Measurements from ENCODE around the gene SEMA4A. TPM values are rescaled to one million over a fixed set of nuclear protein-coding genes. Genes with fewer than 3 reads are reported as not detected.

Gene SEMA4A
- total and polyA plus RNA-seq, 9 of the 15 experiments (the other 6 are each of a cell fraction or from before 2014, with no cell fraction given) = 0.04 to 1.7 (median 0.45) TPM

DNA sequence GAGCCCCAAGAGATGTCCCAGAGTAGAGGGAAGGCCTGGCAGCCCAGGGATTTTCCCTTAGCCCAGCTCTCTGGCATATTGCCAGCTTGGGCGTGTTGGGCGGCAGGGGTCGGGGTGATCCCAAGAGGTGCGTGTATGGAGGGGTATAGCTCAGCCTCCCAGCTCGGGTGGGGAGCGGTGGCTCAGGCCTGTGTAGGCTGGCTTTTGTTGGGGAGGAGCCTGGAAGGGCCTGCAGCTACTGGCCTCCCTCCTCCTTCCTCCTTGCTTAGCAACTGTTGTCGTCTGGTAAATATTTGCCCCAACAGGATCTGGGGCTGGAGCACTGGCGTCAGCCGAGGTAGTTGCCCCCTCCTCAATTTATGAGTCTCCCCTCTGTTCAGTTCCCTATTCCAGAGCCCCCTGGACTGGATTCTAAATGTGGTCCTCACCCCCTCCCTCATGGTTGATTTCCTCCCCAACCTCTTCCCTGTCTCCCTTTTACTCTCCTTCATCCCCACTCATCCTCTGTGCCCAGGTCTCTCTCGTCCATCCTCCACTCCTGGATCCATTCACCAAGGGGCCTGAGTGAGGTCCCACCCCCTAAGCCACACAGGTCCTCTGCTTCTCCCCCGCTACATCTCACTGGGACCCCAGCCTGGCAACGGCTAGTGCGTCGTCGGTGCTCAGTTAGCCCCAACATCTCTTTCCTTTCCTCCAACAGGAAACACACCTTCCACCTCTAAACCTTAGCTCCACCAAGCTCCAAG, 49.1 kb upstream of the SEMA4A start:
- H3K27ac ChIP-seq (ENCODE audit: extremely low read depth, low read depth, low read length) = peak overlapping the region; percentile 97; the same call in 1 of the 3 replicates
- H3K4me2 ChIP-seq (ENCODE audit: insufficient read depth, low read length) = peak overlapping the region; percentile 94; the same call in 1 of the 2 replicates
- H3K4me3 ChIP-seq = no peak overlapping the region
- peak in 1 of 4 experiments; percentile 41 for DNase-seq (ENCODE audit: extremely low read depth in 1 of 4, low spot score in 3 of 4)
- H3K27me3 ChIP-seq (ENCODE audit: control insufficient read depth in 2 of 2, insufficient read depth in 2 of 2, low read length in 2 of 2) = no peaks in the 10 kb centered on the region
- peak; percentile 49 for FAIRE-seq
- no peaks in the 10 kb centered on the region for H3K9me3 ChIP-seq (replicated peaks; ENCODE audit: control insufficient read depth, insufficient read depth, low read depth, low read length)
- peaks cover 33 to 55% of the 10 kb centered on the region in 2 experiments for H3K4me1 ChIP-seq (replicated peaks in 1 of 2; ENCODE audit: control insufficient read depth in 2 of 2, insufficient read depth in 2 of 2, low read length in 2 of 2)
- 63% methylated on average over 13 of the region's 15 CpGs for WGBS (ENCODE audit: insufficient coverage, low coverage, missing lambda C conversion rate)
- H3K9ac ChIP-seq (ENCODE audit: insufficient read depth in 1 of 2, low read depth in 2 of 2, low read length in 2 of 2) = peak overlapping the region; percentile 90 to 92; a peak in 3 of 4 replicates
- H2AFZ ChIP-seq (ENCODE audit: low read depth, low read length) = peak overlapping the region; percentile 2
- H3K9me1 ChIP-seq (ENCODE audit: control insufficient read depth, insufficient read depth, low read length) = peaks cover 7% of the 10 kb centered on the region
- H3K36me3 ChIP-seq (ENCODE audit: control insufficient read depth, insufficient read depth, low read length) = no peaks in the 10 kb centered on the region
- no peaks in the 10 kb centered on the region for H4K20me1 ChIP-seq (replicated peaks; ENCODE audit: control insufficient read depth, insufficient read depth, low read length)
- intact Hi-C loops (cut with micrococcal nuclease) = no loop called here
- in situ Hi-C loops (cut with MboI) = no loop called here
- ChIA-PET POLR2A (interaction anchor here (0.6 to 12.5 kb wide), 5 partner anchors 13 to 142 kb away, joined by 3 to 164 read pairs (median 4); partner anchors contain the start of genes LMNA and PMF1), CTCF (ENCODE audit: low intra/inter-chr PET ratio) (interaction anchor here (0.6 kb wide), 1 partner anchor 121 kb away, joined by 3 read pairs; no protein-coding TSS in a partner anchor)
- H3K79me2 ChIP-seq (ENCODE audit: control insufficient read depth, insufficient read depth, low read length) = peaks cover 4% of the 10 kb centered on the region; the same call in 1 of the 3 replicates
- ATAC-seq = no peak
- no TSS peak for BruUV-seq (replicated peaks)
- TF ChIP-seq ATF7 (IDR thresholded peaks at IDR 0.05) (no peak), MED1 (CRISPR knock-in tag; IDR thresholded peaks at IDR 0.05; ENCODE audit: borderline replicate concordance) (no peak), HDAC1 (IDR thresholded peaks at IDR 0.05) (0 out of 4 replicates have a peak, but pooled peaks of 1 of the 2 experiments have one; percentile 11), BRF1 (IDR thresholded peaks at IDR 0.05; ENCODE audit: borderline replicate concordance, extremely low read depth, insufficient read length) (no peak), ZNF830 (CRISPR knock-in tag; IDR thresholded peaks at IDR 0.05) (no peak), RFX1 (IDR thresholded peaks at IDR 0.05) (peak; percentile 61), ZNF282 (CRISPR knock-in tag; IDR thresholded peaks at IDR 0.05) (no peak), ZNF445 (CRISPR knock-in tag; IDR thresholded peaks at IDR 0.05; ENCODE audit: low read depth) (no peak), ZNF354B (CRISPR knock-in tag; IDR thresholded peaks at IDR 0.05) (no peak), NFIX (CRISPR knock-in tag; IDR thresholded peaks at IDR 0.05; ENCODE audit: low read depth) (peak; percentile 55; the same call in 1 of the 2 replicates), HDGF (IDR thresholded peaks at IDR 0.05) (peak; percentile 46; the same call in 1 of the 2 replicates), NFIC (IDR thresholded peaks at IDR 0.05) (peak; percentile 97)
- TF ChIP-seq, protein P1, sequence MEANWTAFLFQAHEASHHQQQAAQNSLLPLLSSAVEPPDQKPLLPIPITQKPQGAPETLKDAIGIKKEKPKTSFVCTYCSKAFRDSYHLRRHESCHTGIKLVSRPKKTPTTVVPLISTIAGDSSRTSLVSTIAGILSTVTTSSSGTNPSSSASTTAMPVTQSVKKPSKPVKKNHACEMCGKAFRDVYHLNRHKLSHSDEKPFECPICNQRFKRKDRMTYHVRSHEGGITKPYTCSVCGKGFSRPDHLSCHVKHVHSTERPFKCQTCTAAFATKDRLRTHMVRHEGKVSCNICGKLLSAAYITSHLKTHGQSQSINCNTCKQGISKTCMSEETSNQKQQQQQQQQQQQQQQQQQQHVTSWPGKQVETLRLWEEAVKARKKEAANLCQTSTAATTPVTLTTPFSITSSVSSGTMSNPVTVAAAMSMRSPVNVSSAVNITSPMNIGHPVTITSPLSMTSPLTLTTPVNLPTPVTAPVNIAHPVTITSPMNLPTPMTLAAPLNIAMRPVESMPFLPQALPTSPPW (CRISPR knock-in tag; IDR thresholded peaks at IDR 0.05) = peak; percentile 47; the same call in 1 of the 2 replicates
- TF ChIP-seq, protein P2, sequence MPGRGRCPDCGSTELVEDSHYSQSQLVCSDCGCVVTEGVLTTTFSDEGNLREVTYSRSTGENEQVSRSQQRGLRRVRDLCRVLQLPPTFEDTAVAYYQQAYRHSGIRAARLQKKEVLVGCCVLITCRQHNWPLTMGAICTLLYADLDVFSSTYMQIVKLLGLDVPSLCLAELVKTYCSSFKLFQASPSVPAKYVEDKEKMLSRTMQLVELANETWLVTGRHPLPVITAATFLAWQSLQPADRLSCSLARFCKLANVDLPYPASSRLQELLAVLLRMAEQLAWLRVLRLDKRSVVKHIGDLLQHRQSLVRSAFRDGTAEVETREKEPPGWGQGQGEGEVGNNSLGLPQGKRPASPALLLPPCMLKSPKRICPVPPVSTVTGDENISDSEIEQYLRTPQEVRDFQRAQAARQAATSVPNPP (IDR thresholded peaks at IDR 0.05; ENCODE audit: borderline replicate concordance, insufficient read depth, insufficient read length) = no peak
- TF ChIP-seq, protein P3, sequence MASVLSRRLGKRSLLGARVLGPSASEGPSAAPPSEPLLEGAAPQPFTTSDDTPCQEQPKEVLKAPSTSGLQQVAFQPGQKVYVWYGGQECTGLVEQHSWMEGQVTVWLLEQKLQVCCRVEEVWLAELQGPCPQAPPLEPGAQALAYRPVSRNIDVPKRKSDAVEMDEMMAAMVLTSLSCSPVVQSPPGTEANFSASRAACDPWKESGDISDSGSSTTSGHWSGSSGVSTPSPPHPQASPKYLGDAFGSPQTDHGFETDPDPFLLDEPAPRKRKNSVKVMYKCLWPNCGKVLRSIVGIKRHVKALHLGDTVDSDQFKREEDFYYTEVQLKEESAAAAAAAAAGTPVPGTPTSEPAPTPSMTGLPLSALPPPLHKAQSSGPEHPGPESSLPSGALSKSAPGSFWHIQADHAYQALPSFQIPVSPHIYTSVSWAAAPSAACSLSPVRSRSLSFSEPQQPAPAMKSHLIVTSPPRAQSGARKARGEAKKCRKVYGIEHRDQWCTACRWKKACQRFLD (CRISPR knock-in tag; IDR thresholded peaks at IDR 0.05) = no peak
- TF ChIP-seq, protein P4, sequence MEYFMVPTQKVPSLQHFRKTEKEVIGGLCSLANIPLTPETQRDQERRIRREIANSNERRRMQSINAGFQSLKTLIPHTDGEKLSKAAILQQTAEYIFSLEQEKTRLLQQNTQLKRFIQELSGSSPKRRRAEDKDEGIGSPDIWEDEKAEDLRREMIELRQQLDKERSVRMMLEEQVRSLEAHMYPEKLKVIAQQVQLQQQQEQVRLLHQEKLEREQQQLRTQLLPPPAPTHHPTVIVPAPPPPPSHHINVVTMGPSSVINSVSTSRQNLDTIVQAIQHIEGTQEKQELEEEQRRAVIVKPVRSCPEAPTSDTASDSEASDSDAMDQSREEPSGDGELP (CRISPR knock-in tag; IDR thresholded peaks at IDR 0.05; ENCODE audit: borderline replicate concordance) = no peak
